Measurements from ENCODE around the gene ENTREP3. TPM values are rescaled to one million over a fixed set of nuclear protein-coding genes. Genes with fewer than 3 reads are reported as not detected.
A peak's percentile ranks its signal among the peaks of the same experiment; 100 is the strongest.
"Not testable (repeated sequence)": the region's sequence is repeated elsewhere in the genome, so short reads cannot be mapped to it uniquely, and the experiment has no call there.

The ENTREP3 gene
- total RNA-seq, 4 donors from 2014 or later: 7.9 to 22.3 (median 18.8) TPM

- in situ Hi-C loops (cut with MboI; ENCODE audit: low sequenced_read_pairs in 4 of 4): no loop called here
- H3K27me3 ChIP-seq: no peaks in the 10 kb centered on the region
- peak overlapping the region; percentile 77 to 83 (median 78) for H3K27ac ChIP-seq
- ATAC-seq: peak in 1 of 2 donors; percentile 9
- H3K4me1 ChIP-seq: peaks cover 8 to 15% of the 10 kb centered on the region in 2 donors
- TF ChIP-seq CTCF (IDR thresholded peaks at IDR 0.05 in 4 of 5, conservative IDR thresholded peaks at IDR 0.05 in 1 of 5) (no peak), POLR2A (IDR thresholded peaks at IDR 0.05) (no peak)
- peak overlapping the region; percentile 55 to 92 (median 70) for H3K4me3 ChIP-seq
- DNase-seq: no peak
- H3K36me3 ChIP-seq: no peaks in the 10 kb centered on the region
- intact Hi-C loops (cut with DNase I; ENCODE audit: low total_unique reads): loop anchor here (5.0 kb wide), 1 partner anchor 56 kb away; the partner anchor contains the start of genes KRTCAP2 and TRIM46
- no peaks in the 10 kb centered on the region for H3K9me3 ChIP-seq
These were observed 27.2 kb downstream of the ENTREP3 start for GRCh38 chr1:155228096-155228427.

GRCh38 chr1:155227261-155228095 is 27.8 kb downstream of the ENTREP3 start:
- Histone ChIP-seq H3K27me3 (no peaks in the 10 kb centered on the region), H3K36me3 (no peaks in the 10 kb centered on the region), H3K27ac (peak overlapping the region; percentile 77 to 83 (median 78)), H3K4me3 (peak overlapping the region; percentile 55 to 92 (median 70)), H3K9me3 (no peaks in the 10 kb centered on the region), H3K4me1 (peaks cover 8 to 15% of the 10 kb centered on the region in 2 donors)
- ATAC-seq: peak; percentile 99 to 100
- in situ Hi-C loops (cut with MboI; ENCODE audit: low sequenced_read_pairs in 4 of 4) (no loop called here), intact Hi-C loops (cut with DNase I; ENCODE audit: low total_unique reads) (loop anchor here (2.0 to 5.0 kb wide), 2 partner anchors 15 to 55 kb away; partner anchors contain the start of genes KRTCAP2 and TRIM46)
- DNase-seq: peak; percentile 97 to 99
- TF ChIP-seq POLR2A (IDR thresholded peaks at IDR 0.05) (peak; percentile 53 to 74), CTCF (IDR thresholded peaks at IDR 0.05 in 4 of 5, conservative IDR thresholded peaks at IDR 0.05 in 1 of 5) (peak in 1 of 5 experiments; percentile 3)

- H3K4me3 ChIP-seq: peak overlapping the region; percentile 55 to 92 (median 70)
- no peaks in the 10 kb centered on the region for H3K36me3 ChIP-seq
- peak overlapping the region; percentile 77 to 83 (median 78) for H3K27ac ChIP-seq
- peak in 1 of 2 donors; percentile 31 for DNase-seq
- intact Hi-C loops (cut with DNase I; ENCODE audit: low total_unique reads): loop anchor here (1.0 to 5.0 kb wide), 3 partner anchors 16 to 55 kb away; partner anchors contain the start of genes KRTCAP2, THBS3 and TRIM46
- in situ Hi-C loops (cut with MboI; ENCODE audit: low sequenced_read_pairs in 4 of 4): no loop called here
- no peaks in the 10 kb centered on the region for H3K27me3 ChIP-seq
- peak in 2 of 5 experiments; percentile 4 to 8 for TF ChIP-seq CTCF (IDR thresholded peaks at IDR 0.05 in 4 of 5, conservative IDR thresholded peaks at IDR 0.05 in 1 of 5)
- TF ChIP-seq POLR2A (IDR thresholded peaks at IDR 0.05): no peak
- H3K4me1 ChIP-seq: peaks cover 8 to 15% of the 10 kb centered on the region in 2 donors
- peak; percentile 42 to 47 for ATAC-seq
- no peaks in the 10 kb centered on the region for H3K9me3 ChIP-seq
These were observed 28.4 kb downstream of the ENTREP3 start for GRCh38 chr1:155226910-155227260.

GRCh38 chr1:155226188-155226909 is 28.9 kb downstream of the ENTREP3 start:
- Histone ChIP-seq H3K27me3 (no peaks in the 10 kb centered on the region), H3K36me3 (no peaks in the 10 kb centered on the region), H3K9me3 (no peaks in the 10 kb centered on the region), H3K27ac (peak overlapping the region; percentile 77 to 83 (median 78)), H3K4me3 (peak overlapping the region; percentile 55 to 92 (median 70)), H3K4me1 (peaks cover 8 to 15% of the 10 kb centered on the region in 2 donors)
- intact Hi-C loops (cut with DNase I; ENCODE audit: low total_unique reads) (loop anchor here (1.0 to 5.0 kb wide), 3 partner anchors 16 to 54 kb away; partner anchors contain the start of genes KRTCAP2, THBS3 and TRIM46), in situ Hi-C loops (cut with MboI; ENCODE audit: low sequenced_read_pairs in 4 of 4) (no loop called here)
- DNase-seq (peak; percentile 33 to 53), ATAC-seq (peak; percentile 29)
- TF ChIP-seq CTCF (IDR thresholded peaks at IDR 0.05 in 4 of 5, conservative IDR thresholded peaks at IDR 0.05 in 1 of 5) (peak; percentile 22 to 62 (median 53)), POLR2A (IDR thresholded peaks at IDR 0.05) (no peak)

- intact Hi-C loops (cut with DNase I; ENCODE audit: low total_unique reads): loop anchor here (5.0 kb wide), 1 partner anchor 53 kb away; the partner anchor contains the start of genes KRTCAP2 and TRIM46
- H3K4me3 ChIP-seq; DNase-seq; in situ Hi-C loops (cut with MboI; ENCODE audit: low sequenced_read_pairs in 4 of 4); ATAC-seq; H3K27me3 ChIP-seq; H3K27ac ChIP-seq; H3K36me3 ChIP-seq; H3K9me3 ChIP-seq: not testable (repeated sequence)
- H3K4me1 ChIP-seq: peaks cover 8 to 15% of the 10 kb centered on the region in 2 donors
These were observed 29.9 kb downstream of the ENTREP3 start for GRCh38 chr1:155225404-155225759.
